Choroid plexus epithelial cell (primary cell): ENCODE data around the gene DNAJC22.
"Not testable (repeated sequence)": the region's sequence is repeated elsewhere in the genome, so short reads cannot be mapped to it uniquely, and the experiment has no call there.

Source experiments
- DNase-seq: peaks from one replicate; pipeline ENCODE4 v3.0.0-alpha.2; 2010; ENCODE audit warnings: low read depth
- H3K4me3 ChIP-seq: 2 replicates; pipeline ENCODE4 v1.5.1; 2011; ENCODE audit warnings: low read depth, mild to moderate bottlenecking, control low read depth, low read length, moderate library complexity
- CTCF ChIP-seq: conservative IDR thresholded peaks from 2 replicates; pipeline ENCODE4 v1.5.1; 2011; ENCODE audit warnings: low read depth, mild to moderate bottlenecking, control low read depth, inconsistent platforms, low read length, moderate library complexity

DNAJC22 gene

GRCh38 chr12:49309386-49309785, 37.3 kb upstream of the DNAJC22 start:
- no peak overlapping the region for H3K4me3 ChIP-seq
- no peak for DNase-seq
- TF ChIP-seq CTCF = no peak

- not testable (repeated sequence) for H3K4me3 ChIP-seq, DNase-seq
These were observed 36.2 kb upstream of the DNAJC22 start for GRCh38 chr12:49310451-49311000.

- no peak overlapping the region for H3K4me3 ChIP-seq
- no peak for TF ChIP-seq CTCF
- DNase-seq = no peak
These were observed 31.9 kb upstream of the DNAJC22 start for GRCh38 chr12:49314811-49315210.

- H3K4me3 ChIP-seq, DNase-seq: not testable (repeated sequence)
These were observed 29.6 kb upstream of the DNAJC22 start for GRCh38 chr12:49317118-49317517.

- not testable (repeated sequence) for H3K4me3 ChIP-seq, DNase-seq
These were observed 26.1 kb upstream of the DNAJC22 start for GRCh38 chr12:49320411-49321103.

- no peak for TF ChIP-seq CTCF
- no peak for DNase-seq
- H3K4me3 ChIP-seq = peak overlapping the region; percentile 78
These were observed 24.4 kb upstream of the DNAJC22 start for GRCh38 chr12:49322367-49322707.

- TF ChIP-seq CTCF = no peak
- peak within 1 kb of the TSS; percentile 78 for H3K4me3 ChIP-seq
- DNase-seq = peak; percentile 99
These were observed 23.8 kb upstream of the DNAJC22 start, which contains the start of gene TROAP for GRCh38 chr12:49322708-49323523. Gene TROAP (plus strand): TSS chr12:49323255. CDS start chr12:49323609, 354 bp downstream.

GRCh38 chr12:49323524-49324097, 23.1 kb upstream of the DNAJC22 start:
- no peak for DNase-seq
- TF ChIP-seq CTCF = no peak

More at GRCh38 chr12:49323524-49324097, 23.1 kb upstream of the DNAJC22 start:
- peak overlapping the region; percentile 57 for H3K4me3 ChIP-seq
